HTR-8/SVneo (cell line): ENCODE measurements around the gene MAD1L1.

Experiments used
- DNase-seq: peaks from one replicate; pipeline ENCODE4 v3.0.0; 2011; ENCODE audit warnings: low spot score, mixed read lengths; ENCODE audit not compliant: insufficient read length
- FAIRE-seq: peaks from 2 replicates; lab custom pipeline; 2011; peaks lifted over from hg19 to GRCh38; lab: Jason Lieb, UNC

The MAD1L1 gene

DNA sequence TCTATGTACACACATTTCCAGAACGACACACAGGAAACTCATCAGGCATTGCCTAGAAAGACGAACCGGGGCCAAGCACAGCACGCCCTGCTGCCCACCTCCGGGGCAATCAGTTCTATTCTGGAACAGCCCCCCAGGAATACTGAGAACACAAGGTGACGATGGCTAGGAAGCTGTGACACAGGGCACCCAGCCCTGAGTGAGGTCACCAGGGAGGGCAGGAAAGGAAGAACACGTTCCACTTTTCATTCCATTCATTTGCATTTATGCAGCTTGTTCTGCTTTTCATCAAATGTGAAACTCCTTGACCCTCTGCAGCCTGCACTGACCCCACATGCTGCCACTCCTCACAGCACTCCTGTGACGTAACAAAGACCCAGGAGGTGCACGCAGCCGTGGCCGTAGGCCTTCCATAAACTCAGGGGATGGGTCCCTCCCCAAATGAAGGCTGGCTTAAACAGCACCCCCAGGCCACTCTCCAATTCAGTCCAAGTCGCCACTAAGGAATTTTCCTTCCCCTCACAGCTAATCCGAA is 28.9 kb downstream of the MAD1L1 start:
- FAIRE-seq = no peak

DNA sequence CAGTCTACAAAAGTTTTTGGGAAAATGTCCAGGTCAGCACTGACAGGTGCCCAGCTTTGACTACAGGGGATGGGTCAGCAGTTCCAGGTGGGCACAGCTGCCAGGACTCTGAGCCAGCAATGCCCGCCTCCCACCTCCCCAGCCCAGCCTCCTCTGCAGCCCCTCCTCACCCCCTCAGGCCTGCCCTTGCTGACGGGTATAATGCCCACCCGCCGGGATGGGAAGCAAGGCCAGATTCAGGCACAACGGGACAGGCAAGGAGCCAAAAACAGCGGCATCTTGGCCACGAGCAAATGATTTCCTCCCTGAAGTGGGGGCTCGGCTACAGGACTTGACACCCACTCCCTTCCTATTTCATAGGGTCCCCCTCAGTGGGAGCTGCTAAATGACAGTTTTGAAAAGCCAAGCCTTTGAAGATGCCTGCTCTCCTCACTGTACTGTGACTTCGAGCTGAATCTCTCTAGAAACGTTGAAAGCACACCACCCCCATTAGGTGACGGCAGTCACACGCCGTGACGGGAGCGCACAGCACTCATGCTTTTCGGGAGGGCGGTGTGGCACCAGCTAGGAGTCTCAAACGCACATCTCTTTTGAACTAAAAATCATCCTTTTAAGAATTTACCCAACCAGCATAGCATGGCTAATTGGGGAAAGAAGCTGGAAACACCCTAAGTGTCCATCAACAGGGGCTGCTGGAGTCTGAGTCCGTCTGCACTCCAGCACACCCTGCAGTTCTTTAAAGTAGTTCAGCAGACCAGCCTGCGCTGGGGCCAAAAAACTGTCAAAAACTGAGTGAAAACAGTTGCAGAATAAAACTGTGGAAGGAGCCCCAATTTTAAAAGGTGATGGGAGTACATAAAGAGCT is 29.6 kb downstream of the MAD1L1 start:
- no peak for FAIRE-seq

More for the DNA sequence above, 28.9 kb downstream of the MAD1L1 start:
- DNase-seq = no peak

GRCh38 chr7:2202361-2202761 is 30.4 kb downstream of the MAD1L1 start:
- DNase-seq = no peak
- no peak for FAIRE-seq

More for the DNA sequence above, 29.6 kb downstream of the MAD1L1 start:
- DNase-seq = no peak

DNA sequence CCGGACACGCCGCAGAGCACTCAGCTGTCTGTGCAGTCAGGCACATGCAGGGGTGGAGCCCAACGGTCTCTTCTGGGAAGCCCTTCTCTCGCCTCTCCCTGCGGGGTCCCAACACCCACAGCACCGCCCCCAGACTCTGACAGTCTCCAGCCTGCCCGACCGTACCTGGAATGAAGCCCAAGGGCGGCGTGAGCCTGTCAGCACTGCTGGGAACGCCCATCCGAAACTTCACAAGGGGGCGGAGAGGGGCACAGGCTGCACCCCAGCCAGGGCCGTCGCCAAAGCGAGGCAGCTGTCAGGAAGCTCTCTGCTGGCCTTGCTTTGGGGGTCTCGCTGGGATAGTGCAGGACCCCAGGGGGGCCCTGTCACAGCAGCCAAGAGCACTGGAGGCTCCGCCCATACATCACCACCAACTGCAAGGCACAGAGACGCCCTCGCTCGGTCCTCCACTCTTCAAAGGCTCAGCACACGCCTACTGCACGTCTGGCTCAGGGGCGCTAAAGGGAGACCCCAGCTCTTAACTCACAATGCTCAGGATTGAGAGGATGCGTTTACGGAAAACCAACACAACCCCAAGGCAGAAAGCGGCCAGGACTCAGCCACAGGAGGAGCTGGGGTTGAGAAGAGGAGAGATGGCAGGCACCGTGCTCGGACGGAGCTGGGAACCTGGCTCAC is 30.9 kb downstream of the MAD1L1 start:
- no peak for DNase-seq
- FAIRE-seq = no peak

DNA sequence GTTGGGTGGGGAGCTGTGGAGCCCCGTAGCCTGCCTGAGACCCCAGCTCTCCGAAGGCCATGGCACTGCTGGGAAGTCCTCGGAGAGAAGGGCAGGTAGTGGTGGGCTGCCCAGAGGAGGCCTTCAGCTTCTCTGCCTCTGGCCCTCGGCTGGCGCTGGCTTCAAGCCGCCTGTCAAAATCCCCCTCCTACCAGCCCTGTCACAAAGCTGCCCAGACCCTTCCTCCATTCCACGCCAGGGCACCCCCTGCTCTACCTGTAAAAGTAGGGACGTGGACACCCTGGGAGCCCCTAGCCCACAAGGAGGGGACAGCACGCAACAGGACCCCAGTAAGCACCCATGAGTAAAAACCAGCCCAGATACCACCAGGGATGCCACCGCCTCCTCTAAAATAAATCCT is 31.6 kb downstream of the MAD1L1 start:
- DNase-seq (no peak), FAIRE-seq (no peak)

DNA sequence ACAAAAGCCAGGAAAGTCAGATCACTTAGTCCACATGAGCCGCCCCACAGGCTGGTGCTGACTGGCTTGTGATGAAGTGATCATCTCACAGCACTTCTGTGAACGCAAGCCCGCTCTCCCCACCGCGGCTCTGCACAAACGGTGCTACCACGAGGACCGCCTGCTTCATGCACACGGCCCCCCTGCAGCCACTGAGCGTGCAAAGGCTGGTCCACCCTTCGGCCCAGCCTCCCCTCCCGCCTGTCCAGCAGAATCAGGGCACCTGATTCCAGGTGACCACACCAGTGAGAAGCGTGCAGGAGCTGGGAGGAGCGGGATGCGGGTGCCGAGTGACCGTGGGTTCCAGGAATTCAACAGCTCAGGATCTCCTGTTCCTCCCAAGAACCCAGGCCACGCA is 32.2 kb downstream of the MAD1L1 start:
- FAIRE-seq = no peak
- no peak for DNase-seq

GRCh38 chr7:2199956-2200583 is 32.7 kb downstream of the MAD1L1 start:
- DNase-seq = no peak
- no peak for FAIRE-seq

DNA sequence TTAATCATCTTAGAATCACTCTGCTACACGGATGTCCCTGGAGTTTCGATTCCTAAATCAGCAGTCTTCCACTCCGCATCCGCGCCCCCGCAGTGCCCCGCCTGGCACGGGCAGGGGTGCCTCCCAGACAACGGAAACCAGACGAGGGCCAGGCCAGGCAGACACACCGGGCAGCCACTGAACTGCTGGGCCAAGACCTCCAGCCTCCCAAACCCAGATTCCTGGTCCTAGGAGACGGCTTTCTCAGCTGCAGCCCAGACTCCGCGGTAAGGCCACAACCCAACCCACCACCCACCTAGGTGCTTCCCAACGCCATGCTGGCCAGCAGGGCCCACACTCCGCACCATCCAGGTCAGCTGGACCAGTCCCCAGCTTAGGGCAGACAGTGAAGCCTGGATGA is 33.2 kb downstream of the MAD1L1 start:
- DNase-seq (no peak), FAIRE-seq (no peak)

- no peak for FAIRE-seq
- no peak for DNase-seq
Observed at GRCh38 chr7:2198760-2199159, 34.0 kb downstream of the MAD1L1 start.

GRCh38 chr7:2198206-2198605 is 34.5 kb downstream of the MAD1L1 start:
- FAIRE-seq = no peak
- no peak for DNase-seq

- FAIRE-seq (peak; percentile 38), DNase-seq (no peak)
Observed at GRCh38 chr7:2197436-2198155, 35.1 kb downstream of the MAD1L1 start.

DNA sequence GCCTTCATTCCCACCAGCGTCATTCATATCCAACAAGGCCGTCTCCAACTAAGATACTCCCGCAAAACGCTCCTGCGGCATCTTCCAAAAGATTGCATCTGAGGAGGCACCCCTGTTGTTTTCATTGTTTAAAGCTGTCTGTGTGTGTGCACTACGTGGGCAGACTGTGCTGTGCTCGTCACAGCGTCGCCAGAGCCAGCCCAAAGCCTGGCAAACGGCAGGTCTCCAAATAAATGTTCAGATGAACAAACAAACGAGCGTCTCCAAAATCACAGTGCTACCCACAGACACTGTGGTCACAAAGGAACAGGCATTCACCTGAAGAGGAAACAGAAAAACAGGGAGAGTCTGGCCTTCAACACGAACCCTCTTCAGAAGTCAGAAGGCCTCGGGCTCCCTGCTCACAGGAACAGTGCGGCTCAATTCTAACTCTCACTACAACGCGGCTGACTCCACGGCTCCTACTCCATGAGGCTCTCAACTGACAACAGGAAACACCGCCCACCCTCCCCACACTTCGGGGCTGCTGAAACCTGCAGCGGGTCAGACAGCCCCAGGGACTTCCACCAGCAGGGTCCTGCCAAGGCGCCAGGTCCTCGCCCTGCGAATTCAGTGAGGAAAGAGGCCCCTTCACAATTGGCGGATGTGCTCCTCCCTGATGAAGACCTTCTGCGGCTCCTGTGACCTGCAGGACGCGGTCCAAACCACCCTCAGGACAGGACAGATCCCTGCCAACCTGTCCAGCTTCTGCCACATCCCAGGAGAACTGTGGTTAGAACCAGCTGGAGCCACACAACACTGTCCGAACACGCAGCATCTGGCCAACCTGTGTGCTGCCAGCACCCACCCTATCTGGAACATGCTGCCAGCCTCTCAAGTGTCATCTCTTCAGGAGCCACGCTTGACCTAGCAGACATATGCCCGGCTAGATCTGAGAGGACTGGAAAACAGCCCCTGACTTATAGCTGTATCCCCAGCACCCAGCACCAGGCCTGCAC is 36.1 kb downstream of the MAD1L1 start:
- peak; percentile 36 for FAIRE-seq
- no peak for DNase-seq

DNA sequence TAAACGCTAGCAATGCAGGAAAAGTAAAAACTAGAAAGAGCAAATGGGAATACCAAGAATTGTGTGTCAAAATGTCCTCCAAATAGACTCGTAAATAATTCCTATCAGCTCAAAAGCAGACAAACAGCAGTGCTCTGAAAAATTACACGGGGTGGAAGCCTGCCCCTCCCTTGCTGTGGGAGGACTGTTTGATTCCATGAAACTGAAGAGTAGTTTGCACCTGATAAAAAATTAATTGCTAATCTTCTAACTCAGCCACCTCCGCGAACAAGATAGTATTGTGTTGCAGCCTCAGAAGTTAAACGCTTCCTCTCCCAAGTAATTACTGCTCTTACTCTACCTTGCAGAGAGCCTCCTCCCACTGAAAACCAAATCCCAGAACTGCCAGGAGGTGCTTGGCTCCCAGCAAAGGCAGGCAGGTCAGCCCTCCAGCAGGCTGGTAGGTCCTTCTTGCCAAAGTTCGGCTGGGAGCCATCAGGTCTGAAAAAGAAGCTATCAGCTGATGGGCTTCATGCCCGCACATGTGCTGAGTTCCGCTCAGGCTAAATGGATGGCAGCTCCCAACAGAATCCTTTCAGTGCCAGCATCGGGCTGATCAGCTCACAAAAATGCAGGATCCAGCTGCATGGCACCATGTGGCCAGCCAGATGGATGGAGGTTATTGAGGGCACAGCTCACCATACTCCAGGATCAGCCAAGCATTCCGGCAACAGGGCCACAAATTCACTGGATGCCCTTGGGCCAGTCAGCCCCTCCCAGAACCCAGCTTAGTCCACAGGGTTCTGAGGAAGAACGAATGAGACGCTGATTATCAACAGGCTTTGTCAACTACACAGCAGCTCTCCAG is 37.1 kb downstream of the MAD1L1 start:
- FAIRE-seq (no peak), DNase-seq (no peak)

GRCh38 chr7:2193575-2194305 is 39.0 kb downstream of the MAD1L1 start:
- FAIRE-seq = no peak
- no peak for DNase-seq

- no peak for FAIRE-seq
- DNase-seq = no peak
Observed at GRCh38 chr7:2192831-2193534, 39.8 kb downstream of the MAD1L1 start.

- FAIRE-seq (no peak), DNase-seq (no peak)
Observed at GRCh38 chr7:2191016-2191415, 41.7 kb downstream of the MAD1L1 start.

GRCh38 chr7:2190531-2190930 is 42.2 kb downstream of the MAD1L1 start:
- peak; percentile 82 for DNase-seq
- FAIRE-seq = peak; percentile 74
